ENCODE data around the gene SLC39A7. TPM values are rescaled to one million over a fixed set of nuclear protein-coding genes. Genes with fewer than 3 reads are reported as not detected.

Gene SLC39A7
- total and polyA plus RNA-seq, 2 of the 4 experiments (the other 2 are of a cell fraction): 135 to 208 TPM

DNA sequence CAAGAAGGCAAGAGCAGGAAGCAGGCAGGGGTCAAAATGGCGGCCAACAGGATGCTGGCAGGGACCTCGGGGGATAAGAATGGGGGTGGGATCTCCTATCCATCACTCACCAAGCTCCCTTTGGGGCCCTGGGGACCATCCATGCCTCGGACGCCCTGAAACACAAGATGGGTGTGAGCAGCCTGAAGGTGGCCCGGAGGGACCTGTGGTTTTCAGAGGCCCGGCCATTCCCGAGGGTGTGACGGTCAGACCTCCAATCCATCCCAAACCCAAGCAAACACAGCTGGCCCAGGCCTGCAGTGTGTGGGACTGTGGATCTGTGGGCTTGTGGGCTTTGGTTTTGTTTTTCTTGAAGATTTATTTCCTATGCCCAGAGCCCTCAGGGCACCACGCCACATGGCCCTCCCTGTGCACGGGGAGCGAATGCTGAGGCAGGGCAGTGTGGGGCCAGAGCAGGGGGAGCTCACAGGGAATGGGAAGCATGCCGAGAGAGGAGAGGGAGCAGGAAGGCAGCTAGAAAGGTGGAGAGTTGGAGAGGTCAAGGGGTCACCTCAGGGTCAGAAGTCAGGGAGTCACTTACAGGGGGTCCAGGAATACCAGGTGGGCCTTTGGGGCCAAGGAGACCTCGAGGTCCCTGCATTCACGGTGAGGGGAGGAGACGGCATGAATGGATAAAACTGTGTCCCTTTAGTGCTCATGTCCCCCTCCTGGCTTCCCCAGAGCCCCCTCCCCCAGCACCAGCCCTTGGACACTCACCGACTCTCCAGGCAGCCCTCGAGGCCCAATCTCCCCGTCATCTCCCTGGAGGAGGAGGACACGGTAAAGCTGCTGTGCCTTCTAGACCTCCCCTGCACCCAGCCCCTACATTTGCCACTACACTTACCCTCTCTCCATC lies 22.9 kb upstream of the SLC39A7 start:
- POLR2A ChIA-PET (ENCODE audit: unreplicated experiment): no interaction called here
- TF ChIP-seq, protein P1, sequence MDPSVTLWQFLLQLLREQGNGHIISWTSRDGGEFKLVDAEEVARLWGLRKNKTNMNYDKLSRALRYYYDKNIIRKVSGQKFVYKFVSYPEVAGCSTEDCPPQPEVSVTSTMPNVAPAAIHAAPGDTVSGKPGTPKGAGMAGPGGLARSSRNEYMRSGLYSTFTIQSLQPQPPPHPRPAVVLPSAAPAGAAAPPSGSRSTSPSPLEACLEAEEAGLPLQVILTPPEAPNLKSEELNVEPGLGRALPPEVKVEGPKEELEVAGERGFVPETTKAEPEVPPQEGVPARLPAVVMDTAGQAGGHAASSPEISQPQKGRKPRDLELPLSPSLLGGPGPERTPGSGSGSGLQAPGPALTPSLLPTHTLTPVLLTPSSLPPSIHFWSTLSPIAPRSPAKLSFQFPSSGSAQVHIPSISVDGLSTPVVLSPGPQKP (IDR thresholded peaks at IDR 0.05; ENCODE audit: borderline replicate concordance, low read depth, low read length): no peak
- TF ChIP-seq, protein P2, sequence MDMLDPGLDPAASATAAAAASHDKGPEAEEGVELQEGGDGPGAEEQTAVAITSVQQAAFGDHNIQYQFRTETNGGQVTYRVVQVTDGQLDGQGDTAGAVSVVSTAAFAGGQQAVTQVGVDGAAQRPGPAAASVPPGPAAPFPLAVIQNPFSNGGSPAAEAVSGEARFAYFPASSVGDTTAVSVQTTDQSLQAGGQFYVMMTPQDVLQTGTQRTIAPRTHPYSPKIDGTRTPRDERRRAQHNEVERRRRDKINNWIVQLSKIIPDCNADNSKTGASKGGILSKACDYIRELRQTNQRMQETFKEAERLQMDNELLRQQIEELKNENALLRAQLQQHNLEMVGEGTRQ (IDR thresholded peaks at IDR 0.05; ENCODE audit: low read depth, low read length): no peak
- TF ChIP-seq RFX5 (IDR thresholded peaks at IDR 0.05; ENCODE audit: low read depth, low read length): no peak
- TF ChIP-seq CHD1 (IDR thresholded peaks at IDR 0.05; ENCODE audit: low read depth, low read length): no peak
- TF ChIP-seq RAD21 (IDR thresholded peaks at IDR 0.05; ENCODE audit: low read length): no peak
- no peak for TF ChIP-seq CEBPB (IDR thresholded peaks at IDR 0.05; ENCODE audit: low read depth, low read length)
- no peak for TF ChIP-seq NFE2L2 (IDR thresholded peaks at IDR 0.05; ENCODE audit: low read depth, low read length)
- no peak for TF ChIP-seq FOS (IDR thresholded peaks at IDR 0.05; ENCODE audit: low read depth, low read length)
- no peak for TF ChIP-seq POLR2A (IDR thresholded peaks at IDR 0.05; ENCODE audit: low read depth, low read length)
- TF ChIP-seq, protein P3, sequence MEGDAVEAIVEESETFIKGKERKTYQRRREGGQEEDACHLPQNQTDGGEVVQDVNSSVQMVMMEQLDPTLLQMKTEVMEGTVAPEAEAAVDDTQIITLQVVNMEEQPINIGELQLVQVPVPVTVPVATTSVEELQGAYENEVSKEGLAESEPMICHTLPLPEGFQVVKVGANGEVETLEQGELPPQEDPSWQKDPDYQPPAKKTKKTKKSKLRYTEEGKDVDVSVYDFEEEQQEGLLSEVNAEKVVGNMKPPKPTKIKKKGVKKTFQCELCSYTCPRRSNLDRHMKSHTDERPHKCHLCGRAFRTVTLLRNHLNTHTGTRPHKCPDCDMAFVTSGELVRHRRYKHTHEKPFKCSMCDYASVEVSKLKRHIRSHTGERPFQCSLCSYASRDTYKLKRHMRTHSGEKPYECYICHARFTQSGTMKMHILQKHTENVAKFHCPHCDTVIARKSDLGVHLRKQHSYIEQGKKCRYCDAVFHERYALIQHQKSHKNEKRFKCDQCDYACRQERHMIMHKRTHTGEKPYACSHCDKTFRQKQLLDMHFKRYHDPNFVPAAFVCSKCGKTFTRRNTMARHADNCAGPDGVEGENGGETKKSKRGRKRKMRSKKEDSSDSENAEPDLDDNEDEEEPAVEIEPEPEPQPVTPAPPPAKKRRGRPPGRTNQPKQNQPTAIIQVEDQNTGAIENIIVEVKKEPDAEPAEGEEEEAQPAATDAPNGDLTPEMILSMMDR (conservative IDR thresholded peaks at IDR 0.05; ENCODE audit: low read depth, low read length): no peak
- no peak for TF ChIP-seq RCOR1 (IDR thresholded peaks at IDR 0.05; ENCODE audit: insufficient replicate concordance, low read length)
- no peak for TF ChIP-seq BHLHE40 (IDR thresholded peaks at IDR 0.05; ENCODE audit: low read depth, low read length)
- no peak for TF ChIP-seq SMC3 (IDR thresholded peaks at IDR 0.05; ENCODE audit: low read depth, low read length)
- no peak for TF ChIP-seq MXI1 (IDR thresholded peaks at IDR 0.05; ENCODE audit: borderline replicate concordance, low read depth, low read length)
- TF ChIP-seq MAZ (IDR thresholded peaks at IDR 0.05; ENCODE audit: borderline replicate concordance, low read depth, low read length): no peak

More for the DNA sequence above, 22.9 kb upstream of the SLC39A7 start:
- no peak overlapping the region for H3K4ac ChIP-seq (ENCODE audit: low read depth, low read length)
- no peaks in the 10 kb centered on the region for H3K4me1 ChIP-seq (ENCODE audit: control insufficient read depth, insufficient read depth, low read length)
- no peak overlapping the region for H3K18ac ChIP-seq (ENCODE audit: low read depth, low read length)
- in situ Hi-C loops (cut with MboI; ENCODE audit: low sequenced_read_pairs): no loop called here
- 37% methylated on average over 2 of the region's 19 CpGs; no CpG with 5 or more reads in 1 of the 2 experiments for WGBS, 2 experiments (ENCODE audit: extremely low coverage in 2 of 2, insufficient read length in 1 of 2)
- H3K9me3 ChIP-seq (ENCODE audit: control insufficient read depth, insufficient read depth, low read length): no peaks in the 10 kb centered on the region
- no peaks in the 10 kb centered on the region for H4K20me1 ChIP-seq (ENCODE audit: insufficient read depth, low read length)
- H3K9me1 ChIP-seq (ENCODE audit: insufficient read depth, low read length): no peaks in the 10 kb centered on the region
- H4K91ac ChIP-seq (ENCODE audit: insufficient read depth, low read depth, low read length): no peak overlapping the region
- no peaks in the 10 kb centered on the region for H3K79me1 ChIP-seq (ENCODE audit: low read depth in 1 of 2, low read length in 2 of 2)
- CTCF ChIA-PET: no interaction called here
- H2BK5ac ChIP-seq (ENCODE audit: low read depth, low read length, poor library complexity, severe bottlenecking): no peak overlapping the region
- no peak overlapping the region for H2BK120ac ChIP-seq (ENCODE audit: low read depth, low read length)
- H2AK9ac ChIP-seq (replicated peaks; ENCODE audit: low read depth, low read length, poor library complexity): peak overlapping the region; percentile 61
- no peak overlapping the region for H3K14ac ChIP-seq (replicated peaks; ENCODE audit: low read depth, low read length)
- H4K8ac ChIP-seq (ENCODE audit: low read depth in 2 of 2, low read length in 2 of 2): no peak overlapping the region
- H3K4me2 ChIP-seq (ENCODE audit: low read depth, low read length): no peak overlapping the region
- no peak overlapping the region for H2BK20ac ChIP-seq (ENCODE audit: low read depth, low read length)
- H3K23ac ChIP-seq (ENCODE audit: low read depth, low read length): no peak overlapping the region
- intact Hi-C loops (cut with micrococcal nuclease): no loop called here
- H3K4me3 ChIP-seq (ENCODE audit: insufficient read depth, low read depth, low read length): no peak overlapping the region
- no TSS peak for BruUV-seq (replicated peaks)
- no peak overlapping the region for H4K5ac ChIP-seq (ENCODE audit: low read depth, low read length)
- no peak overlapping the region for H3K9ac ChIP-seq (ENCODE audit: low read depth, low read length)
- no peak overlapping the region for H3K56ac ChIP-seq (ENCODE audit: extremely low read depth, insufficient read depth, low read length)
- peak overlapping the region; percentile 51 for H2AFZ ChIP-seq (replicated peaks; ENCODE audit: low read length, poor library complexity)
- no peak overlapping the region for H2BK15ac ChIP-seq (ENCODE audit: low read depth, low read length)
- peaks cover 16% of the 10 kb centered on the region for H3K27me3 ChIP-seq (ENCODE audit: control insufficient read depth, insufficient read depth, low read length)
- DNase-seq (no peak), ATAC-seq (ENCODE audit: low read depth) (no peak)
- H2AK5ac ChIP-seq (ENCODE audit: low read depth, low read length): no peak overlapping the region
- no peaks in the 10 kb centered on the region for H3K36me3 ChIP-seq (ENCODE audit: control insufficient read depth, insufficient read depth, low read length)
- dilution Hi-C loops (cut with HindIII; ENCODE audit: low sequenced_read_pairs, unreplicated experiment): no loop called here
- no peak overlapping the region for H3K27ac ChIP-seq (ENCODE audit: insufficient read depth, low read length)

Data from IMR-90 (cell line).